GM21526 (cell line): ENCODE results near the gene CD24.
"Not testable (repeated sequence)": the region's sequence is repeated elsewhere in the genome, so short reads cannot be mapped to it uniquely, and the experiment has no call there.

Source experiments
- ATAC-seq: cut with Tn5 transposase; IDR thresholded peaks from one replicate; pipeline ENCODE4 v1.9.1; 2021; ENCODE audit warnings: moderate library complexity; ENCODE audit not compliant: unreplicated experiment, low FRiP score

Gene CD24

GRCh38 chr6:106974336-106974998 lies at the start of gene CD24:
CD24 (minus strand) TSS chr6:106974729; CDS start chr6:106974646, 83 bp downstream.
- ATAC-seq, result peak; percentile 12

GRCh38 chr6:107021446-107022185 lies 47.1 kb upstream of the CD24 start:
- no peak for ATAC-seq

- no peak for ATAC-seq
Observed at GRCh38 chr6:107020239-107020638, 45.7 kb upstream of the CD24 start.

GRCh38 chr6:107019628-107020027 lies 45.1 kb upstream of the CD24 start:
- not testable (repeated sequence) for ATAC-seq

- ATAC-seq, result no peak
Observed at GRCh38 chr6:107019047-107019446, 44.5 kb upstream of the CD24 start.

- no peak for ATAC-seq
Observed at GRCh38 chr6:107009499-107009898, 35.0 kb upstream of the CD24 start.

- ATAC-seq, result no peak
Observed at GRCh38 chr6:106997392-106998158, 23.0 kb upstream of the CD24 start.

GRCh38 chr6:106995640-106996039 lies 21.1 kb upstream of the CD24 start:
- no peak for ATAC-seq

- ATAC-seq, result not testable (repeated sequence)
Observed at GRCh38 chr6:106989737-106990136, 15.2 kb upstream of the CD24 start.

- ATAC-seq, result no peak
Observed at GRCh38 chr6:106988664-106989063, 14.1 kb upstream of the CD24 start.

- ATAC-seq, result no peak
Observed at GRCh38 chr6:106981926-106982325, 7.4 kb upstream of the CD24 start.

GRCh38 chr6:106980926-106981325 lies 6.4 kb upstream of the CD24 start:
- ATAC-seq, result no peak

GRCh38 chr6:106979435-106979884 lies 4.9 kb upstream of the CD24 start:
- no peak for ATAC-seq

GRCh38 chr6:106977246-106977645 lies 2.7 kb upstream of the CD24 start:
- ATAC-seq, result no peak

GRCh38 chr6:106976270-106976669 lies 1.7 kb upstream of the CD24 start:
- ATAC-seq, result no peak

- ATAC-seq, result no peak
Observed at GRCh38 chr6:106975738-106976064, 1.2 kb upstream of the CD24 start.

GRCh38 chr6:106974999-106975737 lies 639 bp upstream of the CD24 start:
- peak; percentile 67 for ATAC-seq

GRCh38 chr6:106973836-106974335 lies 643 bp downstream of the CD24 start:
- ATAC-seq, result no peak

GRCh38 chr6:106973018-106973835 lies 1.3 kb downstream of the CD24 start:
- ATAC-seq, result no peak

GRCh38 chr6:106972500-106972899 lies 2.0 kb downstream of the CD24 start:
- no peak for ATAC-seq
